AG09319 (cell line): ENCODE results near the gene CTNNA3.

Experiments used
- DNase-seq: peaks from one replicate; pipeline ENCODE4 v3.0.0-alpha.2; 2010; ENCODE audit warnings: low read depth; ENCODE audit errors: extremely low read depth
- CTCF ChIP-seq: IDR thresholded peaks from 2 replicates; pipeline ENCODE4 v1.5.1; 2011; ENCODE audit warnings: low read depth, mild to moderate bottlenecking, inconsistent platforms, low read length, moderate library complexity

The CTNNA3 gene

GRCh38 chr10:66746246-66746645 is 949.7 kb downstream of the CTNNA3 start:
- no peak for TF ChIP-seq CTCF
- DNase-seq: no peak

- no peak for TF ChIP-seq CTCF
- DNase-seq: no peak
These were observed 951.1 kb downstream of the CTNNA3 start for GRCh38 chr10:66744915-66745314.

DNA sequence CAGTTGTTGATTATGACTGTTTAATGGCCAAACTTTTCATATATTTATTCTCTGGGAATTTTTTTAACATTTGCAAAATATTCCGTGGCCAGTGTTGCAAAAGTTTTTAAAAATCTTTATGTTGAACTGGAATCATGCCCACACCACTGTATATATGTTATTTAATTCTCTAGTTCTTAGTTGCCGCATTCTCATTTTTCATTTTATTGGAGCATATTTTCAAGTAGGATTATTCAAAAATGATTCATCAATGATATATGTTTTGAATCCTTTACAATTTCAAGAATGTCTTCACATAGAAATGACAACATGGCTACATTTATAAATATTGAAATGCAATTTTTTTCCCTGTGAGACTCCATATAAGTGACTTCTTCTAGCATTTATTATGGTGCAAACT is 958.8 kb downstream of the CTNNA3 start:
- no peak for TF ChIP-seq CTCF
- DNase-seq: no peak

GRCh38 chr10:66723608-66724400 is 972.2 kb downstream of the CTNNA3 start:
- TF ChIP-seq CTCF: no peak
- no peak for DNase-seq

- no peak for TF ChIP-seq CTCF
These were observed 976.5 kb downstream of the CTNNA3 start for GRCh38 chr10:66719483-66719882.

GRCh38 chr10:66717231-66717981 is 978.6 kb downstream of the CTNNA3 start:
- DNase-seq: no peak
- TF ChIP-seq CTCF: no peak

More at GRCh38 chr10:66719483-66719882, 976.5 kb downstream of the CTNNA3 start:
- no peak for DNase-seq

DNA sequence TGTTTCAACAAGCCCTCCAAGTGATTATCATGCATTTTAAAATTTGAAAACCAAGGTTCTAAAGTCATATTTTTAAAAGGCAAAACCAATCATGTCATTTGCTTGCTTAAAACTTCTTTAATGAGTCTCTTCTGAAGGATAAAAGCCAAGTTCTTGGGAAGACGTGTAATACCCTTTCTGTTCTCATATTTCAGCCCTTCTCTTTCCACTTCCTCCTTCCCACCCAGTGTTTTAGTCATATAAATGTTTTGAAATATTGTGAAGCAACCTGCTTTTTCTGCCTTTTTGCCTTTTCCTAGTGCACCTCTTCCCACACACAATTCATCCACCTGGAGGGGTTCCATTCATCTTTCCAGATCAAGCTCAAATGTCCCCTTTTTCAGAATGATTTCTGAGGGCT is 981.3 kb downstream of the CTNNA3 start:
- DNase-seq: no peak
- no peak for TF ChIP-seq CTCF
